ENCODE data around the gene PCP2. TPM values are rescaled to one million over a fixed set of nuclear protein-coding genes. Genes with fewer than 3 reads are reported as not detected.

PCP2 gene
- total RNA-seq, 2 experiments from 2014 or later: not detected

Other genes with a start within 250 kb of the PCP2 start
- gene PEX11G, start 144.7 kb downstream of the PCP2 start, total RNA-seq: 1 to 10 TPM in 1 of 2 experiments, under 1 TPM in 1; 0.67 to 1.3 TPM
- 1 to 10 TPM; 8.9 to 9.0 TPM for gene ZNF358, start 117.6 kb downstream of the PCP2 start, total RNA-seq
- gene MCOLN1, start 111.1 kb downstream of the PCP2 start, total RNA-seq: 10 to 100 TPM; 17.7 to 18.8 TPM
- 100 to 1,000 TPM; 114 to 115 TPM for gene PNPLA6, start 98.0 kb downstream of the PCP2 start, total RNA-seq
- under 1 TPM; 0.34 to 0.69 TPM for gene CAMSAP3, start 37.9 kb downstream of the PCP2 start, total RNA-seq
- gene XAB2, start 4.2 kb downstream of the PCP2 start, total RNA-seq: 10 to 100 TPM; 42.3 to 44.8 TPM
- gene PET100, start 3.9 kb downstream of the PCP2 start, total RNA-seq: 100 to 1,000 TPM in 1 of 2 experiments, 10 to 100 TPM in 1; 99.2 to 100 TPM
- 10 to 100 TPM; 69.2 to 73.5 TPM for gene STXBP2, start 3.4 kb upstream of the PCP2 start, total RNA-seq
- gene RETN, start 35.3 kb upstream of the PCP2 start, total RNA-seq: not detected
- not detected for gene MCEMP1, start 43.4 kb upstream of the PCP2 start, total RNA-seq
- 10 to 100 TPM; 71.1 to 73.2 TPM for gene TRAPPC5, start 47.1 kb upstream of the PCP2 start, total RNA-seq
- 1 to 10 TPM; 1.8 to 2.5 TPM for gene FCER2, start 68.4 kb upstream of the PCP2 start, total RNA-seq
- not detected for gene CLEC4G, start 98.4 kb upstream of the PCP2 start, total RNA-seq
- not detected for gene CD209, start 113.8 kb upstream of the PCP2 start, total RNA-seq
- gene CLEC4M, start 129.5 kb upstream of the PCP2 start, total RNA-seq: not detected
- 1 to 10 TPM; 5.3 to 6.0 TPM for gene EVI5L, start 196.5 kb upstream of the PCP2 start, total RNA-seq
- under 1 TPM; 0.06 to 0.17 TPM for gene PRR36, start 240.7 kb upstream of the PCP2 start, total RNA-seq

All from activated CD8-positive, alpha-beta memory T cell treated with anti-CD3 and anti-CD28 coated beads for 36 hours (primary cell).